ENCODE results near the gene HSP90AA1.

- TF ChIP-seq, protein P1, sequence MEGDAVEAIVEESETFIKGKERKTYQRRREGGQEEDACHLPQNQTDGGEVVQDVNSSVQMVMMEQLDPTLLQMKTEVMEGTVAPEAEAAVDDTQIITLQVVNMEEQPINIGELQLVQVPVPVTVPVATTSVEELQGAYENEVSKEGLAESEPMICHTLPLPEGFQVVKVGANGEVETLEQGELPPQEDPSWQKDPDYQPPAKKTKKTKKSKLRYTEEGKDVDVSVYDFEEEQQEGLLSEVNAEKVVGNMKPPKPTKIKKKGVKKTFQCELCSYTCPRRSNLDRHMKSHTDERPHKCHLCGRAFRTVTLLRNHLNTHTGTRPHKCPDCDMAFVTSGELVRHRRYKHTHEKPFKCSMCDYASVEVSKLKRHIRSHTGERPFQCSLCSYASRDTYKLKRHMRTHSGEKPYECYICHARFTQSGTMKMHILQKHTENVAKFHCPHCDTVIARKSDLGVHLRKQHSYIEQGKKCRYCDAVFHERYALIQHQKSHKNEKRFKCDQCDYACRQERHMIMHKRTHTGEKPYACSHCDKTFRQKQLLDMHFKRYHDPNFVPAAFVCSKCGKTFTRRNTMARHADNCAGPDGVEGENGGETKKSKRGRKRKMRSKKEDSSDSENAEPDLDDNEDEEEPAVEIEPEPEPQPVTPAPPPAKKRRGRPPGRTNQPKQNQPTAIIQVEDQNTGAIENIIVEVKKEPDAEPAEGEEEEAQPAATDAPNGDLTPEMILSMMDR (IDR thresholded peaks at IDR 0.05) = no peak
- no peak for TF ChIP-seq POLR2A (IDR thresholded peaks at IDR 0.05)
Observed at GRCh38 chr14:102121567-102121966, 34.7 kb upstream of the HSP90AA1 start.

Measured in body of pancreas (tissue), 4 donors.